Measurements from ENCODE around the gene NDUFB6.

The NDUFB6 gene

GRCh38 chr9:32581512-32582143, 8.7 kb upstream of the NDUFB6 start:
- H3K27me3 ChIP-seq (ENCODE audit: insufficient read depth, low read length, poor library complexity, severe bottlenecking): no peaks in the 10 kb centered on the region
- TF ChIP-seq EZH2phosphoT487 (IDR thresholded peaks at IDR 0.05; ENCODE audit: borderline replicate concordance) (no peak), CTCF (conservative IDR thresholded peaks at IDR 0.05; ENCODE audit: low read length) (peak; percentile 78)
- no peaks in the 10 kb centered on the region for H3K79me2 ChIP-seq (ENCODE audit: insufficient read depth, low read length)
- no peaks in the 10 kb centered on the region for H4K20me1 ChIP-seq (ENCODE audit: insufficient read depth, low read length, poor library complexity, severe bottlenecking)
- H3K4me2 ChIP-seq (ENCODE audit: low read depth, low read length, poor library complexity, severe bottlenecking): peak overlapping the region; percentile 39
- H3K4me1 ChIP-seq (ENCODE audit: insufficient read depth, low read length, poor library complexity, severe bottlenecking): peaks cover 6% of the 10 kb centered on the region
- 0 out of 2 replicates have a peak, but pooled peaks cover 3% of the 10 kb centered on the region for H3F3A ChIP-seq (ENCODE audit: low read depth)
- H3K4me3 ChIP-seq (ENCODE audit: low read length, poor library complexity, severe bottlenecking): no peak overlapping the region
- peak overlapping the region; percentile 58 for H2AFZ ChIP-seq (ENCODE audit: low read length)
- no peaks in the 10 kb centered on the region for H3K9me2 ChIP-seq (replicated peaks; ENCODE audit: low read depth, low read length)
- H3K36me3 ChIP-seq (ENCODE audit: insufficient read depth, low read length): no peaks in the 10 kb centered on the region
- no peak overlapping the region for H3K9ac ChIP-seq (ENCODE audit: low read depth, low read length, poor library complexity, severe bottlenecking)
- no peaks in the 10 kb centered on the region for H3K9me3 ChIP-seq (ENCODE audit: insufficient read depth, low read depth, low read length)

- H3K4me2 ChIP-seq (ENCODE audit: low read depth, low read length, poor library complexity, severe bottlenecking): peak overlapping the region; percentile 39
- no peaks in the 10 kb centered on the region for H4K20me1 ChIP-seq (ENCODE audit: insufficient read depth, low read length, poor library complexity, severe bottlenecking)
- H3K4me1 ChIP-seq (ENCODE audit: insufficient read depth, low read length, poor library complexity, severe bottlenecking): peaks cover 6% of the 10 kb centered on the region
- H3K79me2 ChIP-seq (ENCODE audit: insufficient read depth, low read length): no peaks in the 10 kb centered on the region
- 0 out of 2 replicates have a peak, but pooled peaks cover 3% of the 10 kb centered on the region for H3F3A ChIP-seq (ENCODE audit: low read depth)
- no peaks in the 10 kb centered on the region for H3K36me3 ChIP-seq (ENCODE audit: insufficient read depth, low read length)
- peak overlapping the region; percentile 58 for H2AFZ ChIP-seq (ENCODE audit: low read length)
- TF ChIP-seq EZH2phosphoT487 (IDR thresholded peaks at IDR 0.05; ENCODE audit: borderline replicate concordance) (no peak), CTCF (conservative IDR thresholded peaks at IDR 0.05; ENCODE audit: low read length) (no peak)
- no peaks in the 10 kb centered on the region for H3K9me2 ChIP-seq (replicated peaks; ENCODE audit: low read depth, low read length)
- no peak overlapping the region for H3K9ac ChIP-seq (ENCODE audit: low read depth, low read length, poor library complexity, severe bottlenecking)
- no peaks in the 10 kb centered on the region for H3K27me3 ChIP-seq (ENCODE audit: insufficient read depth, low read length, poor library complexity, severe bottlenecking)
- no peak overlapping the region for H3K4me3 ChIP-seq (ENCODE audit: low read length, poor library complexity, severe bottlenecking)
- no peaks in the 10 kb centered on the region for H3K9me3 ChIP-seq (ENCODE audit: insufficient read depth, low read depth, low read length)
These were observed 7.8 kb upstream of the NDUFB6 start for GRCh38 chr9:32580631-32581300.

- H3K4me1 ChIP-seq (ENCODE audit: insufficient read depth, low read length, poor library complexity, severe bottlenecking): peaks cover 6% of the 10 kb centered on the region
- no peak overlapping the region; the same call in 1 of the 2 replicates for H2AFZ ChIP-seq (ENCODE audit: low read length)
- H3K9me2 ChIP-seq (replicated peaks; ENCODE audit: low read depth, low read length): no peaks in the 10 kb centered on the region
- H3F3A ChIP-seq (ENCODE audit: low read depth): 0 out of 2 replicates have a peak, but pooled peaks cover 3% of the 10 kb centered on the region
- no peak overlapping the region for H3K9ac ChIP-seq (ENCODE audit: low read depth, low read length, poor library complexity, severe bottlenecking)
- no peaks in the 10 kb centered on the region for H3K9me3 ChIP-seq (ENCODE audit: insufficient read depth, low read depth, low read length)
- no peaks in the 10 kb centered on the region for H4K20me1 ChIP-seq (ENCODE audit: insufficient read depth, low read length, poor library complexity, severe bottlenecking)
- H3K4me3 ChIP-seq (ENCODE audit: low read length, poor library complexity, severe bottlenecking): no peak overlapping the region
- no peaks in the 10 kb centered on the region for H3K27me3 ChIP-seq (ENCODE audit: insufficient read depth, low read length, poor library complexity, severe bottlenecking)
- TF ChIP-seq CTCF (conservative IDR thresholded peaks at IDR 0.05; ENCODE audit: low read length) (peak; percentile 98), EZH2phosphoT487 (IDR thresholded peaks at IDR 0.05; ENCODE audit: borderline replicate concordance) (no peak)
- H3K36me3 ChIP-seq (ENCODE audit: insufficient read depth, low read length): no peaks in the 10 kb centered on the region
- no peaks in the 10 kb centered on the region for H3K79me2 ChIP-seq (ENCODE audit: insufficient read depth, low read length)
- no peak overlapping the region for H3K4me2 ChIP-seq (ENCODE audit: low read depth, low read length, poor library complexity, severe bottlenecking)
These were observed 6.9 kb upstream of the NDUFB6 start for GRCh38 chr9:32579706-32580331.
